Measurements from ENCODE around the gene SOHLH1.

The SOHLH1 gene

GRCh38 chr9:135729480-135729879, 30.2 kb upstream of the SOHLH1 start:
- no peak for DNase-seq

DNA sequence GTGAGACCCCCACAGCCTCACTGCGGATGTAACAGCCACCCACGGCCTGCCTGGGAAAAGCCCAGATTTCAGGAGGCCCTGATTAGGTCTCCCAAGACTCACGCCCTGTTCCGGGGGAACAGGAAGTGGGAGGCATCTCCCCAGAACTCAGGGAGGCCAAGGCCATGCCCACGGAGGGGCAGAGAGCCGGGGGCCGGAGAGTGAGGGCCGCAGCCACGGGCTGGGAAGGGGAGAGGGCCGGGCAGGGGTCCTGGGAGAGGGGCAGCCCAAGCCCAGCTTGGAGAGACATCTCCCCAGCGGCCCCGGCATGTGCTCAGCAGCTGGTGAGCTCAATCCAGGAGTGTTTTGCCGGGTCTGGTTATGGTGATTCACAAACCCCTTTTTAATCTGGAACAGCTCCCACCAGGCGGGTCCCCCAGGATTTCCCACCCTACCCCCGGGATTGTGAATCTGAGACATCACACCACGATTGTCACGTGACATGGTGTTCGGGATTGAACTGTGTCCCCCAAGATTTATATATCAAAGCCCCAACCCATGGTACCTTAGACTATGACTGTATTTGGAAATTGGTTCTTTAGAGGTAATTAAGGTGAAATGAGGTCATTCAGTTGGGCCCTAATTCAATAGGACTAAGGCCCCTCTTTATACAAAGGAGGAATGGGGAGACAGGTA, 29.3 kb upstream of the SOHLH1 start:
- no peak for DNase-seq

GRCh38 chr9:135727257-135727875, 28.1 kb upstream of the SOHLH1 start:
- DNase-seq = no peak

- DNase-seq = no peak
These were observed 27.0 kb upstream of the SOHLH1 start for GRCh38 chr9:135726138-135726853.

DNA sequence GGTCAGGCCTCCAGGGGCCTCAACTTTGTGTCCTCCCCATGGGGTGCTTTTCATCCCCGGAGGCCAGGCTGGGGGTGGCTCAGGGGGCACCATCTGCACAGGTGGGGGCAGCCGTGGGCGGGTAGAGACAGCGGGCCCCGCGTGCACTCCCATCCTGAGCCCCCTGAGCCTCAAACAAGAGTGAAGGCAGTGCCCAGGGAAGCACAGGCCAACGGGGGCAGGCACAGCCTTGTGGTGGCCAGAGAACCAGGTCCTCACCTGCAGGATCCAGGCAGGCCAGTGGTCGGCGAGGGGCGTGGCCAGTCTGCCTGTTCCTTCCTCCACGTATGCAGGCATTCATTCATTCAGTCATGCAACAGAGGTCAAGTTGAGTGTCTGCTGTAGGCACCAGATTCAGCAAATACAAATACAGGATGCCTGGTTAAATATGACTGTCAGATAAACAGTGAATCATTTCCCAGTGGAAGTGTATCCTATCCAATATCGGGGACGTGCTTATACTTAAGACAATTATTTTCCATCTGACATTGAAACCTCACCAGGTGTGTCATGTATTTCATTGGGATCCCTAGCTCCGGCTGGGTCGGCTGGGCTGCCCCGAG, 25.0 kb upstream of the SOHLH1 start:
- DNase-seq = no peak

- no peak for DNase-seq
These were observed 23.1 kb upstream of the SOHLH1 start for GRCh38 chr9:135722365-135722764.

DNA sequence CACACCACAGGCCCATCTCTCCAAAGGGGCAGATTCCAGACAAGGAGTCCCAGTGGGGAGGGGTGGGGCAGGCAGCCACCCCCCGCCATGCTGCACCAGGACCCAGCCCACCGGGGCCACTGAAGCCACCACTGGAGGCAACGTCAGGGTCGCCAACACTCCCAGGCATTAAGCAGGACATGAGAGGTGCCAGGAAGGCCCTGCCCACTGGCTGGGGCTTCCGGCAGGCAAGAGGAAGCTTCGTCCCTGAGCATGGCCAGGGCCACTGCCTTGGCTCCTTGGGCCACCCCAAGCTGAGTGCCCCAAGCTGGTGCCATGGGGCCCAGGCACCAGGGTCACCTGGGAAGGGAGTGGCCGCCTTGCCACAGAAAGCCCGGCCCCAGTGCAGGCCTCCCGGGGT, 20.2 kb upstream of the SOHLH1 start:
- DNase-seq = no peak

- no peak for DNase-seq
These were observed 19.3 kb upstream of the SOHLH1 start for GRCh38 chr9:135718616-135719015.

DNA sequence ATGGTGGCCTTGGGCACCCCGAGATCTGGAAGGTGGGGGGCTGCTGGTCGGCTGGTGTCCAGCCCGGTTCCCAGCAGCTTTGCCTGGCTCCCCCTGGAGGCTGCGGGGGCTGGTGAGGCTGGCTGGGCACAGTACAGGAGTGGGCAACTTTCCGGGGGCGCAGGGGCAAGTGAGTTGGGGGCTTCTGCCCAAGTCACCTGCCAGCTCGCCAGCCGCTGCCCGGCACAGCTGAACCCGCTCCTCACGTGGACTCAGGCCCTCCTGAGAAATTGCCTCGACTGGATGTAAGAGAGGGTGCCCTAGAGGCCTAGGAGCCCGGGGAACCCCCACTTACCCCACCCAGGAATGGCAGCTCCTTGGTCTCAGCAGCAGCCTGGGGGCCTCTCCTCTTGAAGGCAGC, 18.1 kb upstream of the SOHLH1 start:
- no peak for DNase-seq

DNA sequence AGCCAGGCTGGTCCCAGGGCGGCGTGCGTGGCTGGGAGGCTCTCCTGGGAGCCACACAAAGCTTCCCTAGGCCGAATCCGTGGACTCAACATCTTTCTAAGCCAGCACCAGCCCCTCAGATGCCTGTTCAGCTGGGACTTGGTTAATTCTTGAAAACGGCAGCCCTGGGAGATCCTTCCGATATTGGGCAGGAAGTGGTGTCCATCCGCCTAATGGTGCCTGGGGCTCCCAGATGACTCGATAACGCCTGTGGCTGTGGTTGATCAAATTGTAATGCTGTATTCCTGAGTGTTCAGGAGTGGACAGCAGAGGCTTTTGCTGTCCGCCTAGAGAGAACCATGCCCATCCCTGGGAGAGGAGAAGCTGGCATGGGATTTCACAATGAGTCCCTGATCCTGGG, 16.8 kb upstream of the SOHLH1 start:
- DNase-seq = no peak

DNA sequence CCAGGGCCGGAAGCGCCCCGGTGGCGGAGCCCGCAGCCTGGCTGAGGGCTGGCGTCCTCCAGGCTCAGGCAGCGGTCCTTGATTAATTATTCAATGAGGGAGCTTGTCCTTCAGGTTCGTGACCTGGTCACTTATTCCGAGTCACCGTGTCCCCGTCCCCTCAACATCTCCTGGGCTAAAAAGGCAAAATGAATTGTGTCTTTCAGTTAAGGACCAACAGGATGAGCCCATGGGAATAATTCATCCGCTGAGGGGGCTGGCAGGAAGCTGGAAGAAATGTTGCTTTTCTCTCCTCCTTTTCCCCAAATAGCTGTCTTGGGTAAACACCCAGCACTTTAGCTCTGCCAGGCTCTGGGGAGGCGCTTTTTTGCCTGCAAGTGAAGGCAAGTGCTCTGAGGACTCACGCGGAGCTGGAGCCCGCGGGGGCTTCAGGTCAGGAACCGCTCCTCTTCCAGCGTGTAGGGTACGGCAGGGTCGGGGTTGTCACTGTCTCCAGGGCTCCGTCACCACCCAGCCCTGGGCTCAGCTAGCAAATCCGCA, 15.8 kb upstream of the SOHLH1 start:
- DNase-seq = no peak

DNA sequence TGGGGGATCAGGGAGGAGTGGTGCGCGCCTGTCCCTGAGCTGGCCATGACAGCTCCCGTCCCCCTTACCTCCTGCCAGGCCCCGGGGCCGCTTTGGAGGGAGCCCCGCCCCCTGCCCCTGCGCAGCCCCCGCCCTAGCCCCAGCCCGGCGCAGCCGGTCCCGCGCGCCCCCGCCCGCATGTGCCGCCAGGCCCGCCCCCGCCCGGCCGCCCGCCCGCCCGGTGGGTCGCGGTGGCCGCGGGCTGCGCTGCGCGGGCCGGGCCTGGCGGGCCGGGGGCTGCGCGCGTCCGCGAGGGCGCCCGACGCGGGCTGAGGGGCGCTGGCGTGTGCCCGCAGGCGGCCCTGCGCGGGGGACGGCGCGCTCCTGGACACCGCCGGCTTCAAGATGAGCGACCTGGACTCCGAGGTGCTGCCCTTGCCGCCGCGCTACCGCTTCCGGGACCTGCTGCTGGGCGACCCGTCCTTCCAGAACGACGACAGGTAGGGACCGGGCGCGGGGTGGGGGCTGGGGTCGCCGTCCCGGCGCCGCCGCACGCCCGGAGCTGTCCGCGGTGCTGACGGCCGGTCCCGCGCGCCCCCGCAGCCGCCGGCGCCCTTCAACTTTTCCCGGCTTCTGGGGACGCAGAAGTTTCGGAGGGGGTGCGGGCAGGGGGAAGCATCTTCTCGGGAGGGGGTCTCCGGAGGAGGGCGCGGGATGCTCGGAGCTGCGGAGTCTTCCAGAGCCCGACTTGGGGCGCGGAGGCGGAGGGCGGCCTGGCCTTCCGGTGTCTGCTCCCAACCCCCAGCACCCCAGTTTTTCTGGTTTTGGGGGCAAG, 15.2 kb upstream of the SOHLH1 start:
- no peak for DNase-seq

DNA sequence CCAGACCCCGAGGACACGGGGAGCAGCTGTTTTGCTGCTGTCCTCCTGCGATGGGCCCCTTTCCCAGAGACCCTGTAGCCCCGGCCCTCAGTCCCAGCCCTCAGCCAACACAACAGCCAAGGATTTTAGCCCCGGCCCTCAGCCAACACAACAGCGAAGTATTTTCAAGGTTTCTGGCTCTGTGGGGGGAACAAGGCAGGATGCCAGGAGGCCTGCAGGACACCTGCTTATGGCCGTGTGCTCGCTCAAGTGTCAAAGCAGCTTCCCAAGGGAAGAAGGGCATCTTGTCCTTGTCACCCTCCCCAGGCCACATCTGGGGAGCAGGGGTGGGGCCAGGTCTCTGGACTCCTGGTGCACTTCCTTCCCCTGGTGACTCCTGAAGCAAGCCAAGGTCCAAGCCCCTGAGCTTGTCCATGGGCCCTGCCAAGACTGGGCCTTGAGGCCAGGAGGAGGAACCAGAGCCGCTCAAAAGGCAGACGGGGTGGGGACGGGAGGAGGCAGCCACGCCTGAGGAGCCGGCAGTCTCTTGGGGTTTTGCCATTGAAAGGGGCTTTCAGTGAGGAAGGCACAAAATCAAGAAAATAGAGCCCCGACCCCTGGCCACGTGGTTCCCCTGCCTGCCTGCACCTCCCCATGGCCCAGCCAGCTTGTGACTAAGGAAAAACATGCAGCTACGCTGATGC, 13.5 kb upstream of the SOHLH1 start:
- no peak for DNase-seq

DNA sequence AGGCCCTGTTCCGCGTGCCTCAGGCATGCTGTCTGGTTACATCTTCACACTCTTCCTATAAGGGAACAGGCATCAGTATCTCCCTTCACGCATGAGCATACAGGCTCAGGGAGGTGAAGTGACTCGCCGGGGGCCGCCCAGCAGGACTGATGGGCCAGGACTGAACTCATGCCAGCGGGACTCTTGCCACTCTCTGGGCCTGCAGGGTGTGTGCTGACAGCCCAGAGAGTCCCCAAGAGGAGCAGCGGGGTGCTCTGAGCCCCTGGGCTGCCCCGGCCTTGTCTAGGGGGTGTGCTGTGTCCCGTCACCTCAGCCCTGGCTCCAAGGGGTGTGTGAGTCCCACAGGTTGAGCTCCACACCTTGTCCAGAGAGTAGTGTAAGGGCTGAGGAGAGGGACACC, 12.6 kb upstream of the SOHLH1 start:
- no peak for DNase-seq

GRCh38 chr9:135711391-135711790, 12.1 kb upstream of the SOHLH1 start:
- no peak for DNase-seq

GRCh38 chr9:135708164-135708563, 8.9 kb upstream of the SOHLH1 start:
- DNase-seq = no peak

DNA sequence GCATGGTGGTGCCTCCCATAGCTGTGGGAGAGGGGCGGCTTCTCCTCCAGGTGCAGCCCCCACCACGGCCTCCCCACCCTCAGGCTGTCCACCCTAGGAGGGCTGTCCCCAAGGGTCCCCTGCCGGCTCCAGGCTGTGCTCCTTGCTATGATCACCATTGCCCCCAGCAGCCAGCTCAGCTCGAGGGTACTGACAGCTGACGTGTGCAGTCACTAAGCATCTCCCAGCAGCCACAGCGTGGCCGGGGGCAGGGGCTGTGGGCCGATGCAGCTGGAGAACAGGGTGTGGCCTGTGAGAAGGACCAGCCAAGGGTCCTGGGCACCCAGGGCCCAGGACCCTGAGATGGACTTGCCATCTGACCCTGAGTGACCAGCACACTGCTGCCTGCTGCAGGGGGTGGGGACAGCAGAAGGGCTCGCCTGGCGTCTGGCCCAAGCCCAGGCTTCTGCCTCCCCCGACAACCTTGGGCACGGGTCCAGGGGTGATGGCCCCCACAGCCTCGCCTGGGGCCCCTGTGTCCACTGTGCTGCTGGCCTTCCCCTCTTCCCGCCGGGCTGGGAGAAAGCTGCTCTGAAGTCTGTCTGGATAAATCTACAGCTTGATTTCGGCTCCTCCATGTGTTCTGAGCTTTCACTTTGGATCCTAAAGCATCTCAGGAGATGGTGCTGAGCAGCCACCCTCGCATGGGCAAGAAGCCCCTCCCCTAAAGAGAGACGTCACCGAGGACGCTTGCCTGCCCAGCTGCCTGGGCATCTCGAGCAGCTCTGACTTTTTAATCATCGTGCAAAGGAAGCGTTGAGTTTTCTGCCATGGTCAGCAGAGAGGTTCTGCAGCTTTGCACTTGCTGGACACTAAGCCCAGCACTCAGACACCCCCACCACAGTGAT, 8.2 kb upstream of the SOHLH1 start:
- DNase-seq = no peak

DNA sequence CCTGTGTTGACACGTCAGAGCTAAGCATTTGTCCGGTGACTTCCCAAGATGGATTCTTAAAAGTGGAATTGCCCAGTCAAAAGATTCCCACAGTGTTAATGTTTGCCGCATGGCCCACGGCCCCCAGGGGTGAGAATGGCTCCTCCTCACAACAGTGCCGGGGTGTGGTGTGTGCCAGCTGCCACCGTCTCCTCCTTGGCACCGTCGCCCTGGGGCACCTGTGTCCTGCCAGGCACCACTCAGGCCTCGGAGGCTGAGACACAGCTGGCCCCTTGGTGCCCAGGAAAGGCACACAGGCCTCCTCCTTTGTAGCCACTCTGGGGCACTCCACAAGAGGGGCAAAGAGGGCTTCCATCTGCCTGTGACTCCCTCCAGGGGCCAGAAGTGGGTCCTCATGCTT, 7.0 kb upstream of the SOHLH1 start:
- no peak for DNase-seq

DNA sequence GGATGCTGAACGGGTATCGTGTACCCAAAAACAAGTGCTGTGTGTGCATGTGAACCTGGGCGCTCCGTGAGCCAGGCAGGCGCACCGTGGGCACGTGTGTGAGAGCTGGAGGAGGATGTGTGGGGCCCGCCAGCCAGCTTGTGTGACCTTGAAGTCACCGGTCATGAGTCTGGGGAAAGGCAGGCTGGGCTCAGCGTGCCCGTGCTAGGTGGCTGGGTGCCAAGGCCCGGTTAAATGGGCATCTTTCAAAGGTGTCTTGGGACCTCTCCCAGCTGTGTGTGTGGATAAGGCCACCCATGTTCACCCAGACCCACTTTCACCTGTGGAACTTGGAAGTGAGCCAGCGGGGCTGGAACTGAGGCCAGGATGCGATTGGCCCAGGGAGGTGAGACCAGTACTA, 6.1 kb upstream of the SOHLH1 start:
- no peak for DNase-seq

- DNase-seq = no peak
These were observed 5.2 kb upstream of the SOHLH1 start for GRCh38 chr9:135704483-135704882.

- DNase-seq = no peak
These were observed 4.4 kb upstream of the SOHLH1 start for GRCh38 chr9:135703726-135704125.

Measured in CD4-positive, alpha-beta T cell treated with Interleukin-6 for 4 hours (primary cell).